ENCODE data around the gene ZNF254. TPM values are rescaled to one million over a fixed set of nuclear protein-coding genes. Genes with fewer than 3 reads are reported as not detected.

Gene ZNF254
- total and polyA plus RNA-seq, 2 donors (not counting 1 experiment from before 2014, with no cell fraction given) = 6.4 to 8.9 TPM

- Histone ChIP-seq H3K27me3 (ENCODE audit: control insufficient read depth, insufficient read depth, low read length) (no peaks in the 10 kb centered on the region), H3K4me3 (replicated peaks in 1 of 4; ENCODE audit: control extremely low read depth in 1 of 4, insufficient read depth in 1 of 4, low read depth in 3 of 4, low read length in 4 of 4) (no peak overlapping the region), H3K79me2 (ENCODE audit: control insufficient read depth, insufficient read depth, low read length) (no peaks in the 10 kb centered on the region), H4K20me1 (ENCODE audit: control insufficient read depth, extremely low read depth, insufficient read depth, low read length) (no peaks in the 10 kb centered on the region), H3K9me3 (ENCODE audit: control insufficient read depth, insufficient read depth, low read depth, low read length) (no peaks in the 10 kb centered on the region), H3K4me1 (ENCODE audit: control insufficient read depth, extremely low read depth, insufficient read depth, low read length) (no peaks in the 10 kb centered on the region), H2AFZ (ENCODE audit: low read length) (no peak overlapping the region), H3K4me2 (ENCODE audit: extremely low read depth, insufficient read depth, low read length) (no peak overlapping the region), H3K27ac (ENCODE audit: insufficient read depth, low read length) (no peak overlapping the region), H3K36me3 (ENCODE audit: control insufficient read depth, insufficient read depth, low read length) (no peaks in the 10 kb centered on the region), H3K9ac (ENCODE audit: insufficient read depth, low read length) (no peak overlapping the region)
- no peak for TF ChIP-seq CTCF (conservative IDR thresholded peaks at IDR 0.05 in 1 of 2, IDR thresholded peaks at IDR 0.05 in 1 of 2; ENCODE audit: low read depth in 1 of 2, low read length in 2 of 2)
- no peak for TF ChIP-seq EZH2 (IDR thresholded peaks at IDR 0.05; ENCODE audit: low read length, missing control alignments)
- no peak for DNase-seq (ENCODE audit: low read depth in 2 of 2)
These were observed 90.7 kb downstream of the ZNF254 start for GRCh38 chr19:24177686-24178085.

GRCh38 chr19:24178207-24178606 is 91.2 kb downstream of the ZNF254 start:
- H3K36me3 ChIP-seq (ENCODE audit: control insufficient read depth, insufficient read depth, low read length) = no peaks in the 10 kb centered on the region
- no peak overlapping the region for H3K4me3 ChIP-seq (replicated peaks in 1 of 4; ENCODE audit: control extremely low read depth in 1 of 4, insufficient read depth in 1 of 4, low read depth in 3 of 4, low read length in 4 of 4)
- H3K9me3 ChIP-seq (ENCODE audit: control insufficient read depth, insufficient read depth, low read depth, low read length) = no peaks in the 10 kb centered on the region
- no peaks in the 10 kb centered on the region for H4K20me1 ChIP-seq (ENCODE audit: control insufficient read depth, extremely low read depth, insufficient read depth, low read length)
- no peaks in the 10 kb centered on the region for H3K27me3 ChIP-seq (ENCODE audit: control insufficient read depth, insufficient read depth, low read length)
- H3K27ac ChIP-seq (ENCODE audit: insufficient read depth, low read length) = no peak overlapping the region
- no peaks in the 10 kb centered on the region for H3K4me1 ChIP-seq (ENCODE audit: control insufficient read depth, extremely low read depth, insufficient read depth, low read length)
- DNase-seq (ENCODE audit: low read depth in 2 of 2) = no peak
- TF ChIP-seq CTCF (conservative IDR thresholded peaks at IDR 0.05 in 1 of 2, IDR thresholded peaks at IDR 0.05 in 1 of 2; ENCODE audit: low read depth in 1 of 2, low read length in 2 of 2) (no peak), EZH2 (IDR thresholded peaks at IDR 0.05; ENCODE audit: low read length, missing control alignments) (no peak)
- H3K9ac ChIP-seq (ENCODE audit: insufficient read depth, low read length) = no peak overlapping the region
- H3K79me2 ChIP-seq (ENCODE audit: control insufficient read depth, insufficient read depth, low read length) = no peaks in the 10 kb centered on the region
- no peak overlapping the region for H3K4me2 ChIP-seq (ENCODE audit: extremely low read depth, insufficient read depth, low read length)
- H2AFZ ChIP-seq (ENCODE audit: low read length) = no peak overlapping the region

Other genes starting within 250 kb of the ZNF254 start
- 0.51 and 3.5 TPM in 2 replicates for gene ZNF726, start 172.3 kb upstream of the ZNF254 start, total RNA-seq
- gene ZNF726, start 172.3 kb upstream of the ZNF254 start, polyA plus RNA-seq = 1.2 and 2.8 TPM in 2 replicates

Measured in fibroblast of lung (primary cell).